ENCODE results near the gene TNFAIP8.

TNFAIP8 gene

GRCh38 chr5:119324842-119325241 is 31.0 kb upstream of the TNFAIP8 start:
- Histone ChIP-seq H3K9me3 (ENCODE audit: severe bottlenecking) (no peaks in the 10 kb centered on the region), H3K27me3 (ENCODE audit: insufficient read depth, poor library complexity, severe bottlenecking) (no peaks in the 10 kb centered on the region), H3K36me3 (ENCODE audit: low read depth) (no peaks in the 10 kb centered on the region), H3K27ac (ENCODE audit: poor library complexity, severe bottlenecking) (peak overlapping the region; percentile 99), H3K4me3 (ENCODE audit: severe bottlenecking) (no peak overlapping the region), H3K4me1 (ENCODE audit: insufficient read depth, poor library complexity, severe bottlenecking) (peaks cover 38% of the 10 kb centered on the region)
- no peak for TF ChIP-seq CTCF (IDR thresholded peaks at IDR 0.05; ENCODE audit: poor library complexity, severe bottlenecking)
- DNase-seq (ENCODE audit: low spot score), result no peak
- ATAC-seq (ENCODE audit: low read depth), result no peak

- no peak for DNase-seq (ENCODE audit: low spot score)
- no peak for TF ChIP-seq CTCF (IDR thresholded peaks at IDR 0.05; ENCODE audit: poor library complexity, severe bottlenecking)
Measured at GRCh38 chr5:119327018-119327417, 28.8 kb upstream of the TNFAIP8 start.

GRCh38 chr5:119328753-119329602 is 26.8 kb upstream of the TNFAIP8 start:
- Histone ChIP-seq H3K4me1 (ENCODE audit: insufficient read depth, poor library complexity, severe bottlenecking) (peaks cover 39% of the 10 kb centered on the region), H3K27ac (ENCODE audit: poor library complexity, severe bottlenecking) (no peak overlapping the region), H3K4me3 (ENCODE audit: severe bottlenecking) (no peak overlapping the region), H3K36me3 (ENCODE audit: low read depth) (no peaks in the 10 kb centered on the region), H3K27me3 (ENCODE audit: insufficient read depth, poor library complexity, severe bottlenecking) (no peaks in the 10 kb centered on the region), H3K9me3 (ENCODE audit: severe bottlenecking) (no peaks in the 10 kb centered on the region)
- DNase-seq (ENCODE audit: low spot score) (no peak), ATAC-seq (ENCODE audit: low read depth) (no peak)
- no peak for TF ChIP-seq CTCF (IDR thresholded peaks at IDR 0.05; ENCODE audit: poor library complexity, severe bottlenecking)

More at GRCh38 chr5:119327018-119327417, 28.8 kb upstream of the TNFAIP8 start:
- Histone ChIP-seq H3K36me3 (ENCODE audit: low read depth) (no peaks in the 10 kb centered on the region), H3K9me3 (ENCODE audit: severe bottlenecking) (no peaks in the 10 kb centered on the region), H3K4me1 (ENCODE audit: insufficient read depth, poor library complexity, severe bottlenecking) (peaks cover 39% of the 10 kb centered on the region), H3K27me3 (ENCODE audit: insufficient read depth, poor library complexity, severe bottlenecking) (no peaks in the 10 kb centered on the region), H3K4me3 (ENCODE audit: severe bottlenecking) (no peak overlapping the region), H3K27ac (ENCODE audit: poor library complexity, severe bottlenecking) (no peak overlapping the region)
- ATAC-seq (ENCODE audit: low read depth), result no peak

GRCh38 chr5:119329666-119330065 is 26.2 kb upstream of the TNFAIP8 start:
- DNase-seq (ENCODE audit: low spot score) (no peak), ATAC-seq (ENCODE audit: low read depth) (no peak)
- Histone ChIP-seq H3K4me1 (ENCODE audit: insufficient read depth, poor library complexity, severe bottlenecking) (peaks cover 44% of the 10 kb centered on the region), H3K27me3 (ENCODE audit: insufficient read depth, poor library complexity, severe bottlenecking) (no peaks in the 10 kb centered on the region), H3K9me3 (ENCODE audit: severe bottlenecking) (no peaks in the 10 kb centered on the region), H3K27ac (ENCODE audit: poor library complexity, severe bottlenecking) (no peak overlapping the region), H3K36me3 (ENCODE audit: low read depth) (no peaks in the 10 kb centered on the region), H3K4me3 (ENCODE audit: severe bottlenecking) (no peak overlapping the region)
- no peak for TF ChIP-seq CTCF (IDR thresholded peaks at IDR 0.05; ENCODE audit: poor library complexity, severe bottlenecking)
